HEK293T (cell line): Measurements from ENCODE around the gene MALSU1.

Experiments
- BHLHE40 ChIP-seq: fragments of 450-650 bp; IDR thresholded peaks from 2 replicates; pipeline ENCODE4 v1.6.1; 2016; ENCODE audit warnings: mild to moderate bottlenecking, moderate library complexity, borderline replicate concordance
- ELF4 ChIP-seq: fragments of 450-650 bp; IDR thresholded peaks from 2 replicates; pipeline ENCODE4 v1.6.1; 2017; ENCODE audit warnings: antibody characterized with exemption
- FOXK2 ChIP-seq: fragments of 450-650 bp; IDR thresholded peaks from 2 replicates; pipeline ENCODE4 v1.6.1; 2016; ENCODE audit warnings: mild to moderate bottlenecking
- LEF1 ChIP-seq: fragments of 450-650 bp; IDR thresholded peaks from 2 replicates; pipeline ENCODE4 v1.6.1; 2017; ENCODE audit warnings: mild to moderate bottlenecking, borderline replicate concordance
- SP1 ChIP-seq: fragments of 450-650 bp; IDR thresholded peaks from 2 replicates; pipeline ENCODE4 v1.6.1; 2017
- SUZ12 ChIP-seq: fragments of 450-650 bp; IDR thresholded peaks from 2 replicates; pipeline ENCODE4 v1.6.1; 2016; ENCODE audit warnings: mild to moderate bottlenecking

GRCh38 chr7:23287612-23288011, 11.5 kb upstream of the MALSU1 start:
- TF ChIP-seq FOXK2 (no peak), SUZ12 (no peak), BHLHE40 (no peak), SP1 (no peak), LEF1 (no peak), ELF4 (no peak)
